HG02870 (cell line): ENCODE measurements around the gene FOXL2NB.

Experiments used
- ATAC-seq: cut with Tn5 transposase; IDR thresholded peaks from one replicate; pipeline ENCODE4 v1.9.1; 2021; ENCODE audit warnings: mild to moderate bottlenecking, moderate library complexity; ENCODE audit not compliant: unreplicated experiment

The FOXL2NB gene

DNA sequence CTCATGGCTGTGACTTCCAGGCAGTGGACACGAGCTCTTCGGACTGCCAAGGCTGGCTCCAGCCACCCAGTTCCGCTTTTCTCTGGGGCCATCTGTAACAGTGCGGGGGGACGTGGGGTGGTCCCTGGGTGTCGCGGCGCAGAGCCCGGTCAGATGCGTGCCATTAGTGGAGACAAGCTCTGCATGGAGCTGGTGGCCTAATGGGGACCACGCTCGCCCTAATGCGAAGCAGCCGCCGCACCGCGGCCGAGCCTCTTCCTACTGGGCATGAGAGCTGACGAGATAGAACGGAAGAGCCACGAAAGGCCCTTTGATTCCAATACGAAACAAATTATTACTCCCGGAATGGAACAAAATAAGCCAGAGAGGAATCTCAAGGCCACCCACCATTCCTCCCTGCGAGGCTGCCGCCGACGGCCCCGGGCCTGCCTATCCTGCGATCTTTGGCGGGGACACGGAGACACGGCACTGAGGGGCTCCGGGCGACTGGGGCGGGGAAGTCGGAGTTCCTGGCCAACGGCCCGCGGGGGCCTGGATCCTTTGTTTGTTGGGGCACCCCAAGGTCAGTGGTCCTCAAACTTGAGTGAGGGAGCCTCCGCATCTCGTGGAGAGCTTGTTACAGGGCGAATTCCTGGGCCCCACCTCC is 18.2 kb upstream of the FOXL2NB start:
- ATAC-seq, result no peak

DNA sequence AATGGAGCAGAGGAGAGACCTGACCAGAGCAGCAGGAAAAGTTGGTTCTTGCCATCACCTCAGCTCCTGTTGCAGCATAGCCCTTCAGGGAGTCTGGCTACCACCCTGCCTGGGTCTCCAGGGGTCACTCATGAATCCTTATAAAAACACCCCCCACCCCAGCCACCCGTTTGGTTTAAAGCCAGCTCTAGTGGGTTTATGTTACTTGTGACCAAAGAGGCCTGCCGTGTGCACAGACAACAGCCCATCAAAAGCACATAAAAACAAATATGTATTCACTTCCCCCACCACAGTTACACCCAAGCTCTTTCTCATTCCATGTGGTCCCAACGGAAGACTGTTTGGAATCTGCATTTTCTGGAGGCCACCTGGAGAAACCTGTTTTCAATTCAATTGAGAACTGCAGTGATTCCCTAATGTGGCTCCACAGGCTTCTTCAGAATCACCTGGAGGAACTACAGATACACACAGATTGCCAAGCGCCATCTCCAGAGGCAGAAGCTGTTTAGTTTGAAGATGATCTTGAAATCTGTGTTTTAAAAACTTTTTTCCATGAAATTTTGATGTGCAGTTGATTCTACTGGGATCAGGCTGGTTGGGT is 13.8 kb upstream of the FOXL2NB start:
- no peak for ATAC-seq

DNA sequence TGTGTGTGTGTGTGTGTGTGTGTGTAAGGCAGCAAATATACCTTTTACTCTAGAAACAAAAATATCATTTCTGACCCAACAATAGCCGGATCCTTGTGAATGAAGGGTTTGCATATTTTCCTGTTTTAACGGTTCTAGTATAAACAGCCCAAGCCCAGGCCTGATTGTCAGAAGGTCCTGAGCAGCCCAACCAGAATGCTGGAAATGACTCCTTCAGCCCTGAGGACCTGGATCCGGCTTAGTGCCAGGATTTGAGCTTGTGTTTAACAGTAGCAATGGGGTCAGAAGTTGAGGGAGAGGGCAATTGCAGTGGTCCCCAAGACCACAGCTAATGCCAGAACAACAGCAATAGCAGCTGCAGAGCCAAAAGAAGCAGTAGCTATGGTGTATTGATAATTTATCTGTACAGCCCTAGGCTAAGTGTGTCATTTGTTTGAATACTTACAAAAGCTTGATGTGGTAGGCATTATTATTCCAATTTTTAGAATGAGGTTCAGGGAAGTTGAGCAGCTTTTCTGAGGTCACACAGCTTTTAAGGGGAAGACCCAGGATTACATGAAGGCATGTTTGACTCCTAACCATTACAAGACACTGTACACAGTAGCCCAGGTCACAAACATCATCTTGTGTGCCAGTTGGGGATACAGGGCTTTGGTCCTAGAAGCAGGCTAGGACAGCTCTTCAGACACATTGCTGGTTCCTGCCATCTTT is 12.9 kb upstream of the FOXL2NB start:
- no peak for ATAC-seq

DNA sequence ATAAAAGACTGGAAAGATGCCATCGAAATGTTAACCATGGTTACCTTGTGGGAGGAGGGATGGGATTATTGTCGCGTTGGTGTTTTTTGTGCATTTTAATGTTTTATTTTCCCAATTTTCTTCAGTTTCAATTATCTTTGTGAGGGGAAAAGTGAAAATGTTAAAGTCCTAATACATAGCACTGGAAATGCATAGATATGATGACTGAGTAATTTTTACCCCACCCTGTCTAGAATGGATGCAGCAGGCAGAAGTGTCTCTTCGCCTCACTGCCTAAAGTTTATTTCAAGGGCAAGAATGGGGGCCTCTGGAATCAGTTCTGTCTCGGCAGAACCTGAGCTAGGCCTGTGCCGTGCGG is 11.5 kb upstream of the FOXL2NB start:
- no peak for ATAC-seq

DNA sequence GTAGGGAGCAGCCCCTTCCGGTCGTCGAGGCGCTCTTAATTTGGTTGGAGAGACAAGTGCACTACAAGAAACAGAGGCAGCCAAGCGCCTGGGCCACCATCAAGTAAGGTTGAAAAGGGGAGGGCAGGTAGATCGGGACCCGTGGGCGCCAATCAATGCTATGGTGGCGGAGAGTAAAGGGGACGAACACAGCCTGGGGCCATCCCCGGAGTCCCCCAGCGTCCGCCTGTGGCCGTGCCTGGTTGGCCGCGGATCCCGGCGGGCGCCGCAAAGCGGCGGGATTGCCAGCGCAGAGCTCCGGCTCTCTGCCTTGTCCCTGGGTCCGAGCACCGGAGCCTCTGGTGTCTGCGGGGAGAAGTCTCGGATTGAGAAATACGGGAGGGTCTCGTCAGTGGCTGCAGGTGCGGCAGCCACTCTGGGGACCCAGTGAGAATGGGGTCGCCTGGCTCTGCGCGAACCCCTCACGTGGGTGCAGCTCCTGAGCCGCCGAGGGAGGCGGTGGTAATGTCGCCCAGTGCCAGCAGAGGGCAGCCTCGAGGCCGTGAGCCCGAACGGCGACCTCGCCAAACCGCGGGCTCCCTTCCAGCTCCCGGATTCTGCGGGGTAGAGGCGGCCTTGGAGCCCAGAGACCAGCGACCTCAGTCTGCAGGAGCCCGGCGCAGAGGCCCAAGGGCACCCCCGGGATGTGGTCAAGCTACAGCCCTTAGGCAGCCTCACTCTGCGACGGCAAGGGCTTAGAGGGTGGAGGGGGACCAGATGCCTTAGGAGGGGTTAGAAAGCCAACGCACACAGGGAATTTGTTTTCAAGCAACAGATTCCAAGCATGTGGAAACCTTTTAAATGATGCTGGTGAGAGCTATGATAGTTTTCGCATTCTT is 10.9 kb upstream of the FOXL2NB start:
- ATAC-seq, result peak; percentile 70

DNA sequence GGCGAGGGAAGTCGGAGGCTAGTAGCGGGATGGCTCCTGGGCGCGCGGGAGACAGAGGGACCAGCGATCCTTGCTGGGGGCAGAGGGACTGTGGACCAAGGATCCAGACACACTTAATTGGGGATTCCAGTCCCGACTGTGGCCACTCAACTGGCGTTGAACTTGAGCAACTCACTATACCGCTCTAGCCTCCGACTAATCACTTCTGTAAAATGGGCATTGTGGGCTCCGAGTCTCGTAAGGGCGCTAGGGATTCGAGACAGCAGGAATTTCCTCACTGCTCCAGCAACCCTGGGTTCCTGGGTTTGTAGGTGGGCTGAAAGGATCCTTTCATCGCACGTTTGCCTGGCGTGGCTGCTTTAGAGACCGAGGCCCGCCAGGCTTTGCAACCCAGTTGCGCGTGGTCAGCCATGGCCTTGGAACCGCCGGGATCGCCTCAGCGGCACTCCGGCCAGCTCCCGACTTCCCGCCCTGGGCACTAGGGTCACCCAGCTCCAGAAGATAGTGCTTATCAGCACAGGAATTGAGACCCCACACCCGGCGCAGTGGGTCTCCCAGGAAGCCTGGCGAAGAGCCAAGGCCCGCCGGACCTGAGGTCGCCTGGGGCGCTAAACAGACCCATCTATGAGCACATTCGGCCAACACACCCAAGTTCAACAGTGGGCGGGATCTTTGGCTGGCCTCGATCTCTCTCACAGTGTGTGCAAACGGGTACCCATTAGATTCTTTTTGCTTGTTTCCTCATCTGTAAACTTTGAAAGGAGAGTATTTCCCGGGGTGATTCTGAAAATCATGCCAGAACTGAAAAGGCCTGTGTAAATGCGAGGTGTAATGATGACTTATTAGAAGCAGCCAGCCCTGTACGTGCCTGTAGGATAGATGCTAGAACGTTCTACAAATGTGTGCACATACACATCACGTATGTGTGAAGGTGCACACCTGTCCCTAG is 10.0 kb upstream of the FOXL2NB start:
- no peak for ATAC-seq

DNA sequence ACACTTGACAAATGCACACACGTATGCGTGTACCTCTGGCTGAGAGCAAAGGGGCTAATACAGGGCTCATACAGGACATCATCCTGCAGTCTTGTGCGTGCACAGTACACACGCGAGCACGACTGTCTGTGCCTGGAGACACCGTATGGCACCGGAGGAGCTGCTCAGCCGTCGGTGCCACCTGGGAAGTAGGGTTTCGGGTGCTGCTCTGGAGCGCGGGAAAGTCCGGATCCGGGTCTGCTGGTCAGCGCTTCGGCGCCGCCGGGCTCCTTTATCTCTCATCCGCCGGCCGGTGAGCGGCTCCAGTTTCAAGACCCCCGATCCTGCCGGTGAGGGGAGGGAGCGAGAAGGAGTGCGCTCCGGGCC is 9.3 kb upstream of the FOXL2NB start:
- ATAC-seq, result no peak

DNA sequence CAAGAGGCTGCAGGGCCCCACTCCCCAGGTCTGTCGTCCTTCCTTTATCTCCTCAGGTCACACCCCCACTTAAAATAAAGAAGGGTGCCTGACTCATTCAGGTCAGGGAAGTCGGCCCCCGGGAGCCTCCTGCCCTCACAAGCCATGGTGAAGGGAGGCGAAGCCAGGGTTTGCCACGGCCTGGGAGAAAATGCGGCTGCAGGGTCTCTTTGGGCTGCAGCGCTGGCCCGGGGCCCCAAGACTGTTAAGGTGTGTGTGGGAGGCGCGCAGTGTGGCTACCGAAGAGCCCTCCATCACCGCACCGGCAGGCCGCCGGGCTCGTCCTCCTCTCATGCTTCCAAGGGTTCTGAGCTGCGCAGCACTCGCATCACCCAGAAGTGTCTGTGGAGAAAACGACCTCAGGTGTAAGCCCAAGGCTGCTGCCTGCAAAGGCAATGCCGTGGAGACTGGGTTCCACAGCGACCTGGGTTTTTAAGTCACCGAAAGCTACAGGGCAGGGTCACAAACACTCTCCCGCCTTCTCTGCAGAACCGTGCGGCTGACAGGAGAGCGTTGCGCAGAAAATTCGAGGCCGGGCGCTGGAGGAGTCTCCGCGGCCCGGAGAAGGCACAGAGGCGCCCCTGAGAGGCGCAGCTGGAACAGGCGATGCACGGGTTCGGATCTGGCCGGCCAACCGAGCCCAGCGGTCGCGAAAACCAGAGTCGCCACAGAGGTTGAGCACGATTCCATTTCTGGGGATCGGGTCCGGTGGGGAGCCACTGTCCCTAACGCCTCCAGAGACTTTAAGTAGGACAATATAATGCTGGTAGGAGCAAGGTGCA is 8.8 kb upstream of the FOXL2NB start:
- no peak for ATAC-seq

DNA sequence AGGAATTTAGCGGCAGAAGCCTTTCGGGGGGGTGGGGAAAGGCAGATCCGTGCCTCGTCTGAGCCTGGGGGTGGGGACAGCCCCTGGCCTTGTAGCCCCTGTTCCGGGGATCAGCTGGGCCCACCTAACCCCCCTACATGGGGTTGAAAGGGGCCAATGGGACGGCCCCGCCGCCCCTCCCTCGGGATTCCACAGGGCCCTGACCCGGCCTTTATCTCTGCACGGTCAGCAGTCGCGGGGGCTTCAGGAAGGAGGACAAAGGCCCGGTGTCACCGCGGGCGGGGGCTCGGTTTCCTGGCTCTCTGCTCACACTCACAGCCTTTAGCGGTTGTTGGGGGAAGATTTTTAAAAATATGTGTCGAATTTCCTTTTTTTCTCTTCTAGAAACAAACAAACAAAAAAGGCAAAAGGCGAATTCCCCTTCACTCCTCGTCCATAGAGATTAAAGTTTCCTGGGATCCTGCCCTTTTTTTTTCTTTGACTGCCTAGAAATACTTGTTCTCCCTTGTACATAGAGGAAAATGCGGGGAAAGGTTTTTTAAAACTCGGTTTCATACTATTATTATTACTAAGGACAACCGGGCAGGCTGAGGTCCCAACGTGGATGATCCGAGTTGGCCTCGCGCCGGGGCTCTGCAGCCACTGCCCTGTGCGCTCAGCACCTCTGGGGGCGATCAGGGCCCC is 8.0 kb upstream of the FOXL2NB start:
- no peak for ATAC-seq

DNA sequence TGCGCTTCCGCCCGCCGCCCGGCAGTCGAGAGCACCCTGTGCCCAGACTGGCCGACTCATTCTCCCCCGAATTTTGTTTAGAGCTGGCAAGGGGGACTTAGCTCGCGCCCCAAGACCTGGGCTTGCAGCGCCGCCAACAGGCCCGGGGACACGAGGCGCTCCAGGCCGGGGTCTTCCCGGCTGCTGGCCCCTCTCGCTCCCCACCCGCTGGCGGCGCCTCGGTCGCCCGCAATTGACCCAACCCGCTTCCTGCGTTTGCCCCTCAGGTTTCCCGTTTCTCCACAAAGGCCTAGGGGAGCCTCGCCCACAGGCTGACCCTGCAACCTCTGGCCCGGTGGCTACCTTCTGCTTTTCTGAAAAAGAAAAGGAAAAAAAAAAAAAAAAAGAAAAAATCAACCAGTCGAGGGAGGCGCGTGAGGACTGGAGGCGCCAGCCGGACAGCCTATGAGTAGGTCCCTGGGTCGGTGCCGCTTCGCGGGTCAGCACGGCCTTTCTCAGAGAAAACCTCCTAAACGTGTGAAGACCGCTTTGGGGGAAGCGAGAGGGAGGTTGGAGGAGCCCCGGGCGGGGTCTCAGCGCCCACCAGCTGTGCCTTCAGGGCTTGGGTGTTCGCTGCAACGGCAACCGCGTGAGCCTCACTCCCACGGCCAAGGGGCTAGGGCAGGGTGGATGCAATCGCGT is 7.3 kb upstream of the FOXL2NB start:
- no peak for ATAC-seq

DNA sequence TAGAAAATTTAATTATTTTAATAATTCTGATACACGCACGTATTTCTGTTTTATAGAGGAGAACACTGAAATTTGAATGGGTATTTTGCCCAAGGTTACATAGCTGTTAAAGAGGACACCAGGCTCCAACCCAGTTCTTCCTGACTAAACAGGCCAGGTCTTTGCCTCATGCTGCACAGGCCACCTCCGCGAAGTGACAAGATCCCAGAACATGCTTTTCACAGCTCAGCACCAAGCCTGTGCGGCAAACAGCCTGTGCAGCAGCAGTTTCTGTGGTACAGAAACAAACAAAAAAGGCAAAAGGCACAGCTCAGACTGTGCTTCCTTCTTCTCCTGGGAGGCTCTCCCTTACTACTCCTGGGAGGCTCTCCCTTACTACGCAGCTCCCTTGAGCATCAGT is 6.6 kb upstream of the FOXL2NB start:
- no peak for ATAC-seq

DNA sequence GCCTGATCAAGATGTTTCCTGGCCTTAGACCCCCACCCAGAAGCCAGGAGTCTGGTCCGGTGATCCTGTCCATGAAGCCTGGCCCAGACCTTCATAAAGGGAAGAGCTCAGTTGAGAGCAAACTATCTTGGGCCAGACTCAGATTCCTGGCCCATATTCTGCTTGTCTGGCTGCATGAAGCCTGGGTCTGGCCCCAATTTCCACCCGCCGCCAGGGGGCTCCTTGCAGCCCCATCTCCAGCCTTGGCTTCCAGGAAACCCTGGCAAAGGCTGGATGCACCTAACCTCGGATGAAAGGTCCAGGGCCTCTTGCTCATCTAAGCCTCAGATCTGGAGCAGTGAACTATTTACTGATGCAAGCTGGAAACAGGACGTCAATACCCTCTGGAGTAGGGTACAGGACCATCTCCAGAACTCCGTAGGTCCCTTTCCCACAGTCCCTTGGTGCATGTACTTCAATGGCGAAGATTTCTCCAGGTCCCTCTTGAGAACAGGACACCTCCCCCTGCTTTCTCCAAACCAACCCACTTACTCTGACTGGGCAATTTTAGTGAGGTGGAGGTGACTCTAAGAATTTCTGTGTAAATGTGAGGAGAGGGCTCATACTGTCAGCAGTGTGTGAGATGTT is 5.6 kb upstream of the FOXL2NB start:
- no peak for ATAC-seq

DNA sequence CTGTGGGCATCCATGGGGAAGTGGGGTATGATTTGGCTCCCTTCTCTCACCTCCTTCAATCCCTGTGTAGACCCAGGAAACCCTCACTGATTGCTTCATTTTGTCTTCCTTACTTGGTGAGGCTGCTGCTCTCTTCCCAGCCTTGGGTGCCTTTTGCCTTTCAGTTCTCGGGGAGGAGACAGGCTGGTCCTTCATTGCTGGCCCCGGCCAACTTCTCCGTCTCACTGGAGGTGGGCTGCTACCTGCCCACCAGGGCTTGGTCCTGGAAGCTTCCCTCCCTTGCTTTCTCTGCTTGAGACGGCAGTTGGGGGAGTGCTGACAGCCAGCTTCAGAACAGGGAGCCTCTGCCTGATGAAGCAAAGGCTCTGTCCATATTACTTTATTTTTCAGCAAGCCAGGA is 4.7 kb upstream of the FOXL2NB start:
- ATAC-seq, result no peak

DNA sequence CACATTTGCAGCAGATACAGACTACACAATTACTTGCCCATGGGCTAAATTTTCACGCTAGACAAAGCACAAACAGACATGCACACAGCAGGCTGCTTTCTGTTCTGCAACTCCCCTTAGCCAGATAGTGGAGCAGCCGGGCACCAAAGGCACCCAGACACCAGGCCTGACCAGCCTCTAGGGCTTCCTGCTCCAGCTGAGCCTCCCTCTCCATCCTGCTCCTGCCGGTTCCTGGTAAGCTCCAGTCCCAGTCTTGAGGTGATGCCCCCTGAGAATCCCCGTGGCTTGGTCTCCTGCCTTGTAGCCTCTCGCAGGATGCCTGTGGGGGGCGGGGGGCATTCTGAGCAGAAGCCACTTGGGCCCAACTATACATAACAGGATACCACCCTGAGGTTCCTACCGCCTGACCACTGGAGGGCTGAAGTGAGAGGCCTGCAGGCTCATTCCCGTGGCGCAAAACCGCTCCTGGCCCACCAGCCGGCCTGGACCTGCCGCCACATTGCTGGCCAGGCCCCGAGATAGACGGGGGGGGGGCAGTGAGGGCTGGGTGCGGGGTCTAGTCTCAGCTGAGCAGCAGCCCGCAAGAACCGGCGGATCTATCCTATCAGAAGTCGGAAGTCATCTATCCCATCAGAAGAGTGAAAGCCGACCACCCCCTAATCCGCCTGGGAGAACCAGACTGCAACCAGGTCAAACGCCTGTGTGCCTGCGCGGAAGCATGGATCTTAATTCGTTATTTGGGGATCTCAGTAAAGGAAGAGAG is 4.0 kb upstream of the FOXL2NB start:
- ATAC-seq, result no peak

DNA sequence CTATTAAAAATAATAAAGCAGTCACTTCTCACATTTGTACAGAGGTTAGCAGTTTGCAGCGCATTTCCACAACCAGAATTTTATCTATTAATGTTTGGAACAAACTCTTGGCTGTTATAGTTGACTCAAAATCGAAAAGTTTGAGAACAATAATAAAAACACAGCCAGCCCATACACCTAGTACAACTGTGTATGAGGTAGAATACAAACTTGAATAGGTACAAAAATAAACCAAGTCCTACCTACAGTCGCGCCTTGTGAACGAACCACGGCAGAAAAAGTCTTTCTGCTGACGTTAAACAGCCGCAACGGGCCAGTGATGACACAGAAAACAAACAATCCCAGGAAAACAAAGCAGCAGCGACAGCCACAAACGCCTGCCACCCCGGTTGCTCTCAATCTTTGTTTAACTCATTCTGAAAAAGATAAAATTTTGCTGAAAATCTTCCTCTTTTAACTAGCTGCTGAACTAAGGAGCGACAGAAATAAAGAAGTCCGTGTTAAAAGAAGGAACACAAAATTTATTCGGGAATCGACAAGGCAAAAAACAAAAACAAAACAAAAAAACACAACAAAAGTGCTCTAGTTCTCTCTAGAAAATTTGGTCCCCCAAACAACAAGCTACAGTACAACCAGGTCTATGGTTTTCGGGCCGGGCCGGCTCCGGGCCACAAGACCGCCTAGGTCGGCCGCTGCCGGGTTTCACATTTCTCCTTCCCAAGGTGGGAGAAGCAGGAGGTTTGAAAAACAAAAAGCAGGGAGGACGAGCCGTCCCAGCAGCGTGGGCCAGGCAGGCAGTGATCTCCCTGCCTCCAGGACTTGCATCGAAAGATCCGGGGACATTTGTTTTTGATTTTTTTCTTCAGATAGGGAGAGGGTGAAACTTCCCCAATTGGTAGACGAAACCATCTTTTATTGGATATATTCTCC is 3.0 kb upstream of the FOXL2NB start:
- ATAC-seq, result no peak

DNA sequence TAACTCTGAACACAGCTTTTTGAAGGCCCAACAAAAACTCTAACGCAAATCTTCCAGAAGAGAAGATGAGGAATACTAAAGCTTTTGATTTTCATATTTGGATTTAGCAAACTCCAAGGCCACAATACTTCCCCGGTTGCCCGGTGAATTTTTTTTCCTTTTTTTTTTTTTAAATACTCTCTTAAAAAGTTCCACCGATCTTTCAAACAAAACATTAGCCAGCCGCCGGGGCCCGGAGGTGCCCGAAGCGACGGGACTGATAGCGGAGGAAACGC is 2.4 kb upstream of the FOXL2NB start:
- ATAC-seq, result no peak
